DMS 273 treated with DMSO at 0.1 percent for 48 hours (cell line): ENCODE data around the gene ITPR1.

Experiments used
- DNase-seq: peaks from one replicate; lab custom pipeline; 2025; lab: John Stamatoyannopoulos, UW

The ITPR1 gene

GRCh38 chr3:4829031-4829394 lies 335.9 kb downstream of the ITPR1 start:
- DNase-seq = no peak

- no peak for DNase-seq
These were observed 337.4 kb downstream of the ITPR1 start for GRCh38 chr3:4830586-4830914.

GRCh38 chr3:4831580-4831950 lies 338.4 kb downstream of the ITPR1 start:
- no peak for DNase-seq

GRCh38 chr3:4833471-4833870 lies 340.3 kb downstream of the ITPR1 start:
- no peak for DNase-seq

GRCh38 chr3:4834403-4834866 lies 341.3 kb downstream of the ITPR1 start:
- DNase-seq = no peak

- no peak for DNase-seq
These were observed 342.5 kb downstream of the ITPR1 start for GRCh38 chr3:4835616-4836043.

- no peak for DNase-seq
These were observed 343.4 kb downstream of the ITPR1 start for GRCh38 chr3:4836516-4836915.

- no peak for DNase-seq
These were observed 344.3 kb downstream of the ITPR1 start for GRCh38 chr3:4837374-4837930.

GRCh38 chr3:4838621-4839022 lies 345.5 kb downstream of the ITPR1 start:
- no peak for DNase-seq

- DNase-seq = no peak
These were observed 346.1 kb downstream of the ITPR1 start for GRCh38 chr3:4839278-4839677.

- DNase-seq = no peak
These were observed 348.1 kb downstream of the ITPR1 start for GRCh38 chr3:4841225-4841624.

- DNase-seq = no peak
These were observed 348.8 kb downstream of the ITPR1 start for GRCh38 chr3:4841776-4842440.

- no peak for DNase-seq
These were observed 350.5 kb downstream of the ITPR1 start for GRCh38 chr3:4843619-4844018.

- DNase-seq = no peak
These were observed 352.7 kb downstream of the ITPR1 start for GRCh38 chr3:4845882-4846281.

GRCh38 chr3:4846543-4846942 lies 353.4 kb downstream of the ITPR1 start:
- DNase-seq = no peak

GRCh38 chr3:4848176-4848825 lies 355.2 kb downstream of the ITPR1 start:
- no peak for DNase-seq

- no peak for DNase-seq
These were observed 356.0 kb downstream of the ITPR1 start for GRCh38 chr3:4849136-4849535.

- DNase-seq = no peak
These were observed 356.6 kb downstream of the ITPR1 start for GRCh38 chr3:4849739-4850138.

GRCh38 chr3:4850211-4850927 lies 357.2 kb downstream of the ITPR1 start:
- no peak for DNase-seq

- DNase-seq = no peak
These were observed 357.7 kb downstream of the ITPR1 start for GRCh38 chr3:4850928-4851265.

GRCh38 chr3:4852780-4853748 lies 359.9 kb downstream of the ITPR1 start:
- DNase-seq = no peak

- no peak for DNase-seq
These were observed 360.6 kb downstream of the ITPR1 start for GRCh38 chr3:4853749-4854140.
